ENCODE results near the gene PNMA5. TPM values are rescaled to one million over a fixed set of nuclear protein-coding genes. Genes with fewer than 3 reads are reported as not detected.
"Not testable (repeated sequence)": the region's sequence is repeated elsewhere in the genome, so short reads cannot be mapped to it uniquely, and the experiment has no call there.

PNMA5 gene
- polyA plus RNA-seq, 1 of the 3 experiments (the other 2 are of a cell fraction): not detected

- H3K79me2 ChIP-seq (ENCODE audit: insufficient read depth); CTCF ChIA-PET: not testable (repeated sequence)
Measured at GRCh38 chrX:152985383-152985782, 8.5 kb downstream of the PNMA5 start.

GRCh38 chrX:152968193-152968592 is 25.7 kb downstream of the PNMA5 start:
- CTCF ChIA-PET: interaction anchor here (1.3 to 4.9 kb wide), 2 partner anchors 9 to 26 kb away, joined by 3 to 20 read pairs; no protein-coding TSS in a partner anchor
- WGBS (ENCODE audit: low lambda C conversion rate): 59% methylated on average over 2 of the region's 2 CpGs
- POLR2A ChIA-PET: no interaction called here

More at GRCh38 chrX:152985383-152985782, 8.5 kb downstream of the PNMA5 start:
- H3K9me3 ChIP-seq; H3K4me1 ChIP-seq (ENCODE audit: control insufficient read depth in 1 of 2, insufficient read depth in 2 of 2, low read depth in 1 of 2, low read length in 1 of 2); H3K27ac ChIP-seq (ENCODE audit: low read depth in 2 of 2, low read length in 1 of 2); POLR2A ChIA-PET; H3K4me3 ChIP-seq (ENCODE audit: low read depth in 2 of 2, low read length in 1 of 2); H3K9me2 ChIP-seq; H2AFZ ChIP-seq (ENCODE audit: low read depth); H3F3A ChIP-seq (replicated peaks; ENCODE audit: insufficient read depth); H3K36me3 ChIP-seq (replicated peaks in 1 of 2; ENCODE audit: control insufficient read depth in 1 of 2, insufficient read depth in 2 of 2, low read length in 1 of 2); H3K9ac ChIP-seq; H4K20me1 ChIP-seq (ENCODE audit: insufficient read depth); H3K4me2 ChIP-seq; DNase-seq: not testable (repeated sequence)
- no CpG with 5 or more reads among the region's 4 CpGs for WGBS (ENCODE audit: low lambda C conversion rate)
- peaks cover 13% of the 10 kb centered on the region; the same call in 1 of the 2 replicates for H3K27me3 ChIP-seq (ENCODE audit: insufficient read depth)

GRCh38 chrX:152960115-152960514 is 33.8 kb downstream of the PNMA5 start:
- Histone ChIP-seq H3K4me1 (ENCODE audit: control insufficient read depth in 1 of 2, insufficient read depth in 2 of 2, low read depth in 1 of 2, low read length in 1 of 2) (no peaks in the 10 kb centered on the region; a peak in 1 of 4 replicates), H3K9ac (no peak overlapping the region), H3F3A (replicated peaks; ENCODE audit: insufficient read depth) (no peaks in the 10 kb centered on the region), H2AFZ (ENCODE audit: low read depth) (no peak overlapping the region), H3K36me3 (replicated peaks in 1 of 2; ENCODE audit: control insufficient read depth in 1 of 2, insufficient read depth in 2 of 2, low read length in 1 of 2) (no peaks in the 10 kb centered on the region), H3K4me3 (ENCODE audit: low read depth in 2 of 2, low read length in 1 of 2) (no peak overlapping the region), H3K9me2 (no peaks in the 10 kb centered on the region), H3K27ac (ENCODE audit: low read depth in 2 of 2, low read length in 1 of 2) (no peak overlapping the region), H4K20me1 (ENCODE audit: insufficient read depth) (no peaks in the 10 kb centered on the region), H3K4me2 (no peak overlapping the region), H3K27me3 (ENCODE audit: insufficient read depth) (no peaks in the 10 kb centered on the region; the same call in 1 of the 2 replicates), H3K9me3 (no peaks in the 10 kb centered on the region), H3K79me2 (ENCODE audit: insufficient read depth) (no peaks in the 10 kb centered on the region)
- TF ChIP-seq REST (IDR thresholded peaks at IDR 0.05; ENCODE audit: low read depth, low read length): no peak
- no peak for TF ChIP-seq PBX3 (IDR thresholded peaks at IDR 0.05)
- no peak for TF ChIP-seq SMC3 (IDR thresholded peaks at IDR 0.05; ENCODE audit: low read depth, low read length)
- TF ChIP-seq TEAD4 (IDR thresholded peaks at IDR 0.05; ENCODE audit: borderline replicate concordance, insufficient read depth): no peak
- TF ChIP-seq MEF2A (IDR thresholded peaks at IDR 0.05; ENCODE audit: borderline replicate concordance, low read depth): no peak
- no peak for TF ChIP-seq SIN3A (IDR thresholded peaks at IDR 0.05; ENCODE audit: borderline replicate concordance, low read depth, low read length)
- TF ChIP-seq IRF3 (IDR thresholded peaks at IDR 0.05; ENCODE audit: low read depth, low read length): no peak
- no peak for TF ChIP-seq FOXJ3 (CRISPR knock-in tag; IDR thresholded peaks at IDR 0.05)
- ChIA-PET POLR2A (no interaction called here), CTCF (interaction anchor here (0.8 to 3.5 kb wide), 4 partner anchors 9 to 512 kb away, joined by 3 to 20 read pairs (median 3); no protein-coding TSS in a partner anchor)
- 22% methylated on average over 1 of the region's 1 CpG for WGBS (ENCODE audit: low lambda C conversion rate)
- DNase-seq: no peak

More at GRCh38 chrX:152968193-152968592, 25.7 kb downstream of the PNMA5 start:
- Histone ChIP-seq H3K9ac (no peak overlapping the region), H2AFZ (ENCODE audit: low read depth) (no peak overlapping the region), H4K20me1 (ENCODE audit: insufficient read depth) (no peaks in the 10 kb centered on the region), H3K79me2 (ENCODE audit: insufficient read depth) (no peaks in the 10 kb centered on the region), H3K27me3 (ENCODE audit: insufficient read depth) (no peaks in the 10 kb centered on the region; the same call in 1 of the 2 replicates), H3K9me2 (no peaks in the 10 kb centered on the region), H3K4me3 (ENCODE audit: low read depth in 2 of 2, low read length in 1 of 2) (no peak overlapping the region), H3K4me2 (no peak overlapping the region), H3F3A (replicated peaks; ENCODE audit: insufficient read depth) (no peaks in the 10 kb centered on the region), H3K4me1 (ENCODE audit: control insufficient read depth in 1 of 2, insufficient read depth in 2 of 2, low read depth in 1 of 2, low read length in 1 of 2) (no peaks in the 10 kb centered on the region), H3K27ac (ENCODE audit: low read depth in 2 of 2, low read length in 1 of 2) (no peak overlapping the region), H3K9me3 (no peaks in the 10 kb centered on the region), H3K36me3 (replicated peaks in 1 of 2; ENCODE audit: control insufficient read depth in 1 of 2, insufficient read depth in 2 of 2, low read length in 1 of 2) (no peaks in the 10 kb centered on the region)
- DNase-seq: no peak
- no peak for TF ChIP-seq ZBTB33 (IDR thresholded peaks at IDR 0.05; ENCODE audit: borderline replicate concordance, low read depth)
